Adrenal gland (tissue), 5 donors: ENCODE data around the gene COL26A1.

Experiments
- CTCF ChIP-seq, 6 experiments: fragments of 450-650 bp in 4 of 6; fragments of 200-600 bp in 2 of 6; sonication (generic) in 1 of 6; IDR thresholded peaks; 1 replicate in 5 of 6; 2 replicates in 1 of 6; pipeline versions ENCODE4 v1.5.1 to v1.8.0; 2016 to 2021; ENCODE audit warnings: antibody characterized with exemption in 6 of 6, mild to moderate bottlenecking in 2 of 6, moderate library complexity in 1 of 6
- POLR2A ChIP-seq, 2 donors: fragments of 450-650 bp; IDR thresholded peaks; one replicate each; pipeline ENCODE4 v1.6.1; 2017; ENCODE audit warnings: antibody characterized with exemption in 2 of 2, mild to moderate bottlenecking in 2 of 2, moderate library complexity in 1 of 2
- donor health status: DM: no; HTN: no; CAD: no.

- no peak for TF ChIP-seq POLR2A (IDR thresholded peaks at IDR 0.05)
- TF ChIP-seq CTCF (IDR thresholded peaks at IDR 0.05): no peak
Observed at GRCh38 chr7:101412976-101413375, 50.3 kb downstream of the COL26A1 start.
